HCT116 (cell line): ENCODE measurements around the gene ZSCAN30. TPM values are rescaled to one million over a fixed set of nuclear protein-coding genes. Genes with fewer than 3 reads are reported as not detected.

Source experiments
- ATAC-seq: fragments of 200-7000 bp; cut with Tn5 transposase; 2 replicates; pipeline ENCODE4 v1.9.1; 2020; ENCODE audit warnings: mild to moderate bottlenecking, moderate library complexity
- BruUV-seq: library from RNA; stranded (reverse); fragments of 400-500 nt; replicated peaks from 2 replicates; lab custom pipeline; 2021; lab: Mats Ljungman, UMichigan
- CTCF ChIA-PET: fragments of 300-600 bp; sonication (Branson Sonifier 250); formaldehyde crosslinking; loops from one replicate; lab custom pipeline; 2021; ENCODE audit warnings: antibody characterized with exemption; lab: Charles Lee
- POLR2A ChIA-PET: fragments of 300-600, 350-600 bp; sonication (Branson Sonifier 250); formaldehyde crosslinking; loops from one replicate; lab custom pipeline; 2021; ENCODE audit warnings: antibody characterized with exemption; lab: Charles Lee
- RAD21 ChIA-PET, 2 experiments: fragments of 300-600 bp; sonication (Branson Sonifier 250); formaldehyde crosslinking; loops; one replicate each; lab custom pipeline; 2023; ENCODE audit warnings: low total read pairs in 2 of 2; ENCODE audit not compliant: uncharacterized antibody in 2 of 2, unreplicated experiment in 2 of 2, low non-redundant PET in 1 of 2; lab: Charles Lee
- DNase-seq: peaks from one replicate; pipeline ENCODE4 v3.0.0-alpha.2; 2010; ENCODE audit warnings: low read depth, low spot score
- H2AFZ ChIP-seq: fragments of 200-600 bp; shearing (Covaris generic), sonication (generic); 2 replicates; pipeline ENCODE4 v1.6.1; 2017; ENCODE audit warnings: low read depth, mixed run types, mixed read lengths, antibody characterized with exemption, low read length; ENCODE audit not compliant: poor library complexity, severe bottlenecking
- H3K27ac ChIP-seq: 2 replicates; pipeline ENCODE4 v1.5.1; 2012; ENCODE audit warnings: low read depth, low read length
- H3K27me3 ChIP-seq: fragments of 200-600 bp; sonication (generic); 2 replicates; pipeline ENCODE4 v1.6.1; 2016; ENCODE audit warnings: mixed run types, low read length, mixed read lengths; ENCODE audit not compliant: insufficient read depth
- H3K36me3 ChIP-seq, 2 experiments: fragments of 200-500 bp in 1 of 2; fragments of 200-600 bp in 1 of 2; sonication (Bioruptor generic) in 1 of 2; sonication (generic) in 1 of 2; 2 replicates each; pipeline versions ENCODE4 v1.5.1 to v1.6.1; 2014 to 2016; ENCODE audit warnings: low read length in 2 of 2, inconsistent platforms in 1 of 2, mixed read lengths in 1 of 2, mixed run types in 1 of 2; ENCODE audit not compliant: insufficient read depth in 2 of 2, control insufficient read depth in 1 of 2
- H3K4me1 ChIP-seq, 2 experiments: fragments of 200-600 bp in 1 of 2; sonication (generic) in 1 of 2; 2 replicates each; pipeline versions ENCODE4 v1.5.1 to v1.6.1; 2012 to 2017; ENCODE audit warnings: low read length in 2 of 2, inconsistent platforms in 1 of 2, mild to moderate bottlenecking in 1 of 2, mixed read lengths in 1 of 2, mixed run types in 1 of 2, moderate library complexity in 1 of 2; ENCODE audit not compliant: insufficient read depth in 2 of 2, control insufficient read depth in 1 of 2
- H3K4me2 ChIP-seq: fragments of 200-600 bp; sonication (generic); 2 replicates; pipeline ENCODE4 v1.6.1; 2017; ENCODE audit warnings: mixed run types, low read length, mixed read lengths
- H3K4me3 ChIP-seq, 2 experiments: fragments of 200-600 bp in 1 of 2; sonication (generic) in 1 of 2; replicated peaks in 1 of 2; 2 replicates each; pipeline ENCODE4 v1.5.1; 2011 to 2016; ENCODE audit warnings: low read length in 2 of 2, control low read depth in 1 of 2, low read depth in 1 of 2, mild to moderate bottlenecking in 1 of 2, mixed read lengths in 1 of 2, mixed run types in 1 of 2
- H3K79me2 ChIP-seq: fragments of 200-600 bp; sonication (generic); 2 replicates; pipeline ENCODE4 v1.6.1; 2017; ENCODE audit warnings: mild to moderate bottlenecking, mixed run types, low read length, moderate library complexity, mixed read lengths; ENCODE audit not compliant: insufficient read depth
- H3K9ac ChIP-seq: fragments of 200-600 bp; sonication (generic); 2 replicates; pipeline ENCODE4 v1.6.1; 2016; ENCODE audit warnings: low read length, mixed read lengths
- H3K9me2 ChIP-seq: fragments of 200-600 bp; sonication (generic), shearing (Covaris generic); 2 replicates; pipeline ENCODE4 v1.6.1; 2017; ENCODE audit warnings: mixed run types, mild to moderate bottlenecking, moderate library complexity; ENCODE audit not compliant: insufficient read depth
- H3K9me3 ChIP-seq, 2 experiments: fragments of 200-500 bp in 1 of 2; fragments of 200-600 bp in 1 of 2; sonication (Bioruptor generic) in 1 of 2; sonication (generic) in 1 of 2; 2 replicates each; pipeline ENCODE4 v1.6.1; 2014 to 2017; ENCODE audit warnings: low read length in 2 of 2, mixed read lengths in 2 of 2, inconsistent platforms in 1 of 2, low read depth in 1 of 2, mild to moderate bottlenecking in 1 of 2, mixed run types in 1 of 2, moderate library complexity in 1 of 2; ENCODE audit not compliant: control insufficient read depth in 1 of 2, insufficient read depth in 1 of 2
- H4K20me1 ChIP-seq: fragments of 200-600 bp; sonication (generic), shearing (Covaris generic); 2 replicates; pipeline ENCODE4 v1.6.1; 2017; ENCODE audit warnings: mixed run types, mild to moderate bottlenecking, moderate library complexity; ENCODE audit not compliant: insufficient read depth
- CBX3 ChIP-seq: IDR thresholded peaks from 2 replicates; pipeline ENCODE4 v1.6.1; 2012; ENCODE audit warnings: low read depth
- ELF1 ChIP-seq: IDR thresholded peaks from 2 replicates; pipeline ENCODE4 v1.6.1; 2012; ENCODE audit warnings: low read depth, borderline replicate concordance
- EZH2 ChIP-seq: fragments of 200-600 bp; sonication (generic); IDR thresholded peaks from 2 replicates; pipeline ENCODE4 v1.6.1; 2017; ENCODE audit warnings: antibody characterized with exemption, mixed run types
- EZH2phosphoT487 ChIP-seq: fragments of 200-600 bp; IDR thresholded peaks from 2 replicates; pipeline ENCODE4 v1.6.1; 2018; ENCODE audit warnings: antibody characterized with exemption, borderline replicate concordance
- FOSL1 ChIP-seq: IDR thresholded peaks from 2 replicates; pipeline ENCODE4 v1.6.1; 2012; ENCODE audit warnings: low read depth
- JUND ChIP-seq: IDR thresholded peaks from 2 replicates; pipeline ENCODE4 v1.6.1; 2012
- POLR2A ChIP-seq: IDR thresholded peaks from 2 replicates; pipeline ENCODE4 v1.7.0; 2011; ENCODE audit warnings: borderline replicate concordance; ENCODE audit not compliant: insufficient read depth, insufficient read length; ENCODE audit errors: extremely low read depth
- POLR2AphosphoS5 ChIP-seq: IDR thresholded peaks from 2 replicates; pipeline ENCODE4 v1.6.1; 2011; ENCODE audit warnings: mild to moderate bottlenecking, low read depth, low read length, moderate library complexity
- RAD21 ChIP-seq: IDR thresholded peaks from 2 replicates; pipeline ENCODE4 v1.6.1; 2012; ENCODE audit warnings: low read depth, mild to moderate bottlenecking
- SIN3A ChIP-seq: IDR thresholded peaks from 2 replicates; pipeline ENCODE4 v1.6.1; 2012; ENCODE audit warnings: low read depth
- SP1 ChIP-seq: IDR thresholded peaks from 2 replicates; pipeline ENCODE4 v1.6.1; 2012; ENCODE audit warnings: low read depth
- SRF ChIP-seq: IDR thresholded peaks from 2 replicates; pipeline ENCODE4 v1.6.1; 2012; ENCODE audit warnings: low read depth
- TCF7L2 ChIP-seq: IDR thresholded peaks from 2 replicates; pipeline ENCODE4 v1.7.0; 2011; ENCODE audit warnings: borderline replicate concordance, inconsistent platforms; ENCODE audit not compliant: insufficient read depth, insufficient read length; ENCODE audit errors: extremely low read depth
- ZFX ChIP-seq: fragments of 450-650 bp; IDR thresholded peaks from 2 replicates; pipeline ENCODE4 v1.6.1; 2017
- intact Hi-C: fragments of 100-400 bp; cut with micrococcal nuclease; formaldehyde crosslinking; loops from 2 replicates; pipeline ENCODE4 v1.10.0; 2022
- total RNA-seq: library from RNA; stranded (reverse); gene quantifications from one replicate; pipeline ENCODE4 v1.2.1, GENCODE V29; 2021; ENCODE audit not compliant: unreplicated experiment
- TF ChIP-seq, protein P1 (sequence below), 3 experiments: fragments of 200-600 bp in 1 of 3; sonication (generic) in 1 of 3; IDR thresholded peaks in 2 of 3; conservative IDR thresholded peaks in 1 of 3; 2 replicates each; pipeline ENCODE4 v1.5.1; 2012 to 2017; ENCODE audit warnings: low read depth in 2 of 3, low read length in 2 of 3, antibody characterized with exemption in 1 of 3, borderline replicate concordance in 1 of 3, control low read depth in 1 of 3, mild to moderate bottlenecking in 1 of 3, mixed read lengths in 1 of 3, mixed run types in 1 of 3, moderate library complexity in 1 of 3; ENCODE audit not compliant: insufficient read depth in 1 of 3
- TF ChIP-seq, protein P2 (sequence below): IDR thresholded peaks from 2 replicates; pipeline ENCODE4 v1.6.1; 2012; ENCODE audit warnings: low read depth

ZSCAN30 gene
- total RNA-seq, 1 experiment from 2014 or later, result 11.5 TPM

DNA sequence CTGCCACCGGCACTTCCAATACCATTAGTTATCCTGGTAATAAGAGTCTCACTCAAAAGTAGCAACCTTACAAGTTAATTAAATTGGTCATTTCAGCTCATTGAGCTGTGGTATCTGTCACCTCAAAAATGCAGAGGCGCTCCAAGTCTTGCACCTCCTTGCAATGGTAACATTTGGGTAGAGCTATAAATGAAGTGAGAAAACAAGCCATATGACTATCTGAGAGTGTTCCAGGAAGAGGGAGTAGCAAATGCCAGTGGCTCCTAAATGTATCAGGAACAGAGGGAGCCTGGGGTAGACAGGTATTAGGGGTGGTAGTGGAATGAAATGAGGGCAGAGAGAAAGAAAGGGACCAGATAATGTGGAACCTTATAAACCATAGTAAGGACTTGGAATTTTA lies 6.0 kb upstream of the ZSCAN30 start:
- H3K9me3 ChIP-seq, result no peaks in the 10 kb centered on the region; a peak in 2 of 4 replicates
- H3K9ac ChIP-seq, result no peak overlapping the region
- H2AFZ ChIP-seq, result no peak overlapping the region
- H3K79me2 ChIP-seq, result peaks cover 64% of the 10 kb centered on the region
- intact Hi-C loops, result no loop called here
- no peaks in the 10 kb centered on the region for H3K27me3 ChIP-seq
- no peak for TF ChIP-seq ZFX
- no peak for TF ChIP-seq TCF7L2
- TF ChIP-seq EZH2phosphoT487, result no peak
- no peak for TF ChIP-seq POLR2AphosphoS5
- TF ChIP-seq POLR2A, result no peak
- no peak for TF ChIP-seq EZH2
- TF ChIP-seq, protein P1, sequence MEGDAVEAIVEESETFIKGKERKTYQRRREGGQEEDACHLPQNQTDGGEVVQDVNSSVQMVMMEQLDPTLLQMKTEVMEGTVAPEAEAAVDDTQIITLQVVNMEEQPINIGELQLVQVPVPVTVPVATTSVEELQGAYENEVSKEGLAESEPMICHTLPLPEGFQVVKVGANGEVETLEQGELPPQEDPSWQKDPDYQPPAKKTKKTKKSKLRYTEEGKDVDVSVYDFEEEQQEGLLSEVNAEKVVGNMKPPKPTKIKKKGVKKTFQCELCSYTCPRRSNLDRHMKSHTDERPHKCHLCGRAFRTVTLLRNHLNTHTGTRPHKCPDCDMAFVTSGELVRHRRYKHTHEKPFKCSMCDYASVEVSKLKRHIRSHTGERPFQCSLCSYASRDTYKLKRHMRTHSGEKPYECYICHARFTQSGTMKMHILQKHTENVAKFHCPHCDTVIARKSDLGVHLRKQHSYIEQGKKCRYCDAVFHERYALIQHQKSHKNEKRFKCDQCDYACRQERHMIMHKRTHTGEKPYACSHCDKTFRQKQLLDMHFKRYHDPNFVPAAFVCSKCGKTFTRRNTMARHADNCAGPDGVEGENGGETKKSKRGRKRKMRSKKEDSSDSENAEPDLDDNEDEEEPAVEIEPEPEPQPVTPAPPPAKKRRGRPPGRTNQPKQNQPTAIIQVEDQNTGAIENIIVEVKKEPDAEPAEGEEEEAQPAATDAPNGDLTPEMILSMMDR (IDR thresholded peaks at IDR 0.05 in 2 of 3, conservative IDR thresholded peaks at IDR 0.05 in 1 of 3; ENCODE audit: borderline replicate concordance in 1 of 3, insufficient read depth in 1 of 3, low read depth in 2 of 3, low read length in 2 of 3), result no peak
- TF ChIP-seq, protein P2, sequence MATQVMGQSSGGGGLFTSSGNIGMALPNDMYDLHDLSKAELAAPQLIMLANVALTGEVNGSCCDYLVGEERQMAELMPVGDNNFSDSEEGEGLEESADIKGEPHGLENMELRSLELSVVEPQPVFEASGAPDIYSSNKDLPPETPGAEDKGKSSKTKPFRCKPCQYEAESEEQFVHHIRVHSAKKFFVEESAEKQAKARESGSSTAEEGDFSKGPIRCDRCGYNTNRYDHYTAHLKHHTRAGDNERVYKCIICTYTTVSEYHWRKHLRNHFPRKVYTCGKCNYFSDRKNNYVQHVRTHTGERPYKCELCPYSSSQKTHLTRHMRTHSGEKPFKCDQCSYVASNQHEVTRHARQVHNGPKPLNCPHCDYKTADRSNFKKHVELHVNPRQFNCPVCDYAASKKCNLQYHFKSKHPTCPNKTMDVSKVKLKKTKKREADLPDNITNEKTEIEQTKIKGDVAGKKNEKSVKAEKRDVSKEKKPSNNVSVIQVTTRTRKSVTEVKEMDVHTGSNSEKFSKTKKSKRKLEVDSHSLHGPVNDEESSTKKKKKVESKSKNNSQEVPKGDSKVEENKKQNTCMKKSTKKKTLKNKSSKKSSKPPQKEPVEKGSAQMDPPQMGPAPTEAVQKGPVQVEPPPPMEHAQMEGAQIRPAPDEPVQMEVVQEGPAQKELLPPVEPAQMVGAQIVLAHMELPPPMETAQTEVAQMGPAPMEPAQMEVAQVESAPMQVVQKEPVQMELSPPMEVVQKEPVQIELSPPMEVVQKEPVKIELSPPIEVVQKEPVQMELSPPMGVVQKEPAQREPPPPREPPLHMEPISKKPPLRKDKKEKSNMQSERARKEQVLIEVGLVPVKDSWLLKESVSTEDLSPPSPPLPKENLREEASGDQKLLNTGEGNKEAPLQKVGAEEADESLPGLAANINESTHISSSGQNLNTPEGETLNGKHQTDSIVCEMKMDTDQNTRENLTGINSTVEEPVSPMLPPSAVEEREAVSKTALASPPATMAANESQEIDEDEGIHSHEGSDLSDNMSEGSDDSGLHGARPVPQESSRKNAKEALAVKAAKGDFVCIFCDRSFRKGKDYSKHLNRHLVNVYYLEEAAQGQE, result no peak
- TF ChIP-seq FOSL1, result no peak
- no peak for TF ChIP-seq ELF1
- no peak for TF ChIP-seq JUND
- TF ChIP-seq SIN3A, result no peak
- TF ChIP-seq SP1, result no peak
- TF ChIP-seq CBX3, result no peak
- TF ChIP-seq RAD21, result no peak
- no peak for TF ChIP-seq SRF
- no peak overlapping the region for H3K4me3 ChIP-seq
- H3K4me2 ChIP-seq, result no peak overlapping the region
- peaks cover 0 to 36% of the 10 kb centered on the region in 2 experiments; a peak in 2 of 4 replicates for H3K36me3 ChIP-seq
- H4K20me1 ChIP-seq, result no peaks in the 10 kb centered on the region
- no TSS peak for BruUV-seq
- RAD21 ChIA-PET, result no interaction called here
- ATAC-seq, result no peak
- H3K27ac ChIP-seq, result no peak overlapping the region
- POLR2A ChIA-PET, result no interaction called here
- H3K9me2 ChIP-seq, result no peaks in the 10 kb centered on the region
- H3K4me1 ChIP-seq, result peaks cover 0 to 4% of the 10 kb centered on the region in 2 experiments; a peak in 2 of 4 replicates
- DNase-seq, result no peak
- CTCF ChIA-PET, result no interaction called here
